HPDE6-E6E7 (cell line): Measurements from ENCODE around the gene SGCG.
A peak's percentile ranks its signal among the peaks of the same experiment; 100 is the strongest.
"Not testable (repeated sequence)": the region's sequence is repeated elsewhere in the genome, so short reads cannot be mapped to it uniquely, and the experiment has no call there.

Experiments
- DNase-seq: peaks from one replicate; pipeline ENCODE4 v3.0.0; 2011; ENCODE audit warnings: missing footprints; ENCODE audit errors: extremely low spot score

Gene SGCG

GRCh38 chr13:23212671-23213070, 31.9 kb downstream of the SGCG start:
- DNase-seq = no peak

GRCh38 chr13:23231241-23231640, 50.5 kb downstream of the SGCG start:
- DNase-seq = no peak

GRCh38 chr13:23235994-23236393, 55.2 kb downstream of the SGCG start:
- DNase-seq = no peak

GRCh38 chr13:23243066-23243465, 62.3 kb downstream of the SGCG start:
- DNase-seq = no peak

- not testable (repeated sequence) for DNase-seq
Measured at GRCh38 chr13:23248410-23248809, 67.6 kb downstream of the SGCG start.

- no peak for DNase-seq
Measured at GRCh38 chr13:23254506-23254905, 73.7 kb downstream of the SGCG start.

GRCh38 chr13:23267571-23267970, 86.8 kb downstream of the SGCG start:
- DNase-seq = no peak

- DNase-seq = no peak
Measured at GRCh38 chr13:23268441-23268840, 87.7 kb downstream of the SGCG start.

GRCh38 chr13:23271331-23271730, 90.6 kb downstream of the SGCG start:
- DNase-seq = no peak

- DNase-seq = no peak
Measured at GRCh38 chr13:23273498-23273897, 92.7 kb downstream of the SGCG start.

GRCh38 chr13:23279321-23279720, 98.5 kb downstream of the SGCG start:
- DNase-seq = no peak

GRCh38 chr13:23288564-23288963, 107.8 kb downstream of the SGCG start:
- DNase-seq = no peak

GRCh38 chr13:23288995-23289394, 108.2 kb downstream of the SGCG start:
- no peak for DNase-seq

GRCh38 chr13:23289917-23290357, 109.2 kb downstream of the SGCG start:
- DNase-seq = peak; percentile 8

GRCh38 chr13:23292586-23292985, 111.8 kb downstream of the SGCG start:
- no peak for DNase-seq

GRCh38 chr13:23314837-23315236, 134.1 kb downstream of the SGCG start:
- not testable (repeated sequence) for DNase-seq

- no peak for DNase-seq
Measured at GRCh38 chr13:23319883-23320224, 139.1 kb downstream of the SGCG start.

GRCh38 chr13:23320926-23321534, 140.3 kb downstream of the SGCG start:
- DNase-seq = no peak

- DNase-seq = peak; percentile 44
Measured at GRCh38 chr13:23321535-23322241, 140.9 kb downstream of the SGCG start.

- no peak for DNase-seq
Measured at GRCh38 chr13:23322353-23323336, 141.9 kb downstream of the SGCG start.

GRCh38 chr13:23323946-23324709, 143.3 kb downstream of the SGCG start:
- DNase-seq = no peak

- no peak for DNase-seq
Measured at GRCh38 chr13:23325191-23325590, 144.4 kb downstream of the SGCG start.
